H9 (cell line): Measurements from ENCODE around the gene SBK1. TPM values are rescaled to one million over a fixed set of nuclear protein-coding genes. Genes with fewer than 3 reads are reported as not detected.

ENCODE experiments used
- DNase-seq: peaks from one replicate; pipeline ENCODE4 v3.0.0-alpha.2; 2017
- H2AFZ ChIP-seq: one replicate; pipeline ENCODE4 v1.6.1; 2013; ENCODE audit warnings: mild to moderate bottlenecking, low read length, control low read depth, moderate library complexity
- H2AK5ac ChIP-seq: 2 replicates; pipeline ENCODE4 v1.6.1; 2013; ENCODE audit warnings: low read length, control low read depth, mixed read lengths; ENCODE audit not compliant: insufficient read length
- H2BK120ac ChIP-seq: one replicate; pipeline ENCODE4 v1.6.1; 2013; ENCODE audit warnings: low read depth, mild to moderate bottlenecking, low read length, control low read depth, inconsistent platforms; ENCODE audit not compliant: poor library complexity, severe bottlenecking
- H2BK12ac ChIP-seq: 2 replicates; pipeline ENCODE4 v1.6.1; 2013; ENCODE audit warnings: low read length, control low read depth, mixed read lengths, low read depth; ENCODE audit not compliant: insufficient read length
- H2BK15ac ChIP-seq: 2 replicates; pipeline ENCODE4 v1.6.1; 2013; ENCODE audit warnings: low read depth, low read length, control low read depth
- H2BK20ac ChIP-seq: one replicate; pipeline ENCODE4 v1.6.1; 2013; ENCODE audit warnings: low read depth, mild to moderate bottlenecking, low read length, control low read depth, inconsistent platforms; ENCODE audit not compliant: poor library complexity, severe bottlenecking
- H2BK5ac ChIP-seq: 2 replicates; pipeline ENCODE4 v1.6.1; 2013; ENCODE audit warnings: low read length, control low read depth, mixed read lengths; ENCODE audit not compliant: insufficient read length
- H3K14ac ChIP-seq: 2 replicates; pipeline ENCODE4 v1.6.1; 2013; ENCODE audit warnings: low read length, control low read depth; ENCODE audit not compliant: insufficient read depth
- H3K18ac ChIP-seq: 2 replicates; pipeline ENCODE4 v1.6.1; 2013; ENCODE audit warnings: low read depth, mild to moderate bottlenecking, mixed read lengths, low read length, control low read depth; ENCODE audit not compliant: insufficient read length
- H3K23ac ChIP-seq: 2 replicates; pipeline ENCODE4 v1.6.1; 2013; ENCODE audit warnings: low read length, control low read depth, mixed read lengths, low read depth; ENCODE audit not compliant: insufficient read length
- H3K23me2 ChIP-seq: 2 replicates; pipeline ENCODE4 v1.6.1; 2013; ENCODE audit warnings: low read depth, mild to moderate bottlenecking, mixed read lengths, low read length, control low read depth; ENCODE audit not compliant: insufficient read length, poor library complexity, severe bottlenecking
- H3K27ac ChIP-seq: 2 replicates; pipeline ENCODE4 v1.5.1; 2013; ENCODE audit warnings: low read length, control low read depth, mixed read lengths, low read depth; ENCODE audit not compliant: insufficient read length
- H3K27me3 ChIP-seq: 2 replicates; pipeline ENCODE4 v1.6.1; 2013; ENCODE audit warnings: low read length, control low read depth, inconsistent platforms; ENCODE audit not compliant: insufficient read depth
- H3K4ac ChIP-seq: 2 replicates; pipeline ENCODE4 v1.6.1; 2013; ENCODE audit warnings: low read depth, mild to moderate bottlenecking, control low read depth, inconsistent platforms, low read length, moderate library complexity
- H3K4me1 ChIP-seq: 2 replicates; pipeline ENCODE4 v1.6.1; 2013; ENCODE audit warnings: low read length, control low read depth, inconsistent platforms; ENCODE audit not compliant: insufficient read depth
- H3K4me2 ChIP-seq: 2 replicates; pipeline ENCODE4 v1.6.1; 2013; ENCODE audit warnings: low read length, control low read depth, mixed read lengths; ENCODE audit not compliant: insufficient read length, insufficient read depth
- H3K56ac ChIP-seq: 2 replicates; pipeline ENCODE4 v1.6.1; 2013; ENCODE audit warnings: low read depth, mild to moderate bottlenecking, mixed read lengths, low read length, control low read depth; ENCODE audit not compliant: insufficient read length
- H3K79me1 ChIP-seq: 2 replicates; pipeline ENCODE4 v1.6.1; 2013; ENCODE audit warnings: low read depth, mild to moderate bottlenecking, moderate library complexity, low read length, control low read depth, inconsistent platforms; ENCODE audit not compliant: insufficient read depth, poor library complexity, severe bottlenecking
- H3K79me2 ChIP-seq: 2 replicates; pipeline ENCODE4 v1.6.1; 2013; ENCODE audit warnings: low read length, control low read depth, inconsistent platforms; ENCODE audit not compliant: insufficient read depth
- H3K9ac ChIP-seq: 2 replicates; pipeline ENCODE4 v1.6.1; 2013; ENCODE audit warnings: low read length, control low read depth, mixed read lengths; ENCODE audit not compliant: insufficient read length; ENCODE audit errors: extremely low read depth
- H3K9me3 ChIP-seq: one replicate; pipeline ENCODE4 v1.6.1; 2013; ENCODE audit warnings: low read depth, low read length, inconsistent platforms; ENCODE audit not compliant: control insufficient read depth
- H3T11ph ChIP-seq: one replicate; pipeline ENCODE4 v1.6.1; 2013; ENCODE audit warnings: mild to moderate bottlenecking, low read length, control low read depth, inconsistent platforms
- H4K20me1 ChIP-seq: one replicate; pipeline ENCODE4 v1.6.1; 2013; ENCODE audit not compliant: control insufficient read depth, insufficient read length, insufficient read depth
- H4K5ac ChIP-seq: 2 replicates; pipeline ENCODE4 v1.6.1; 2013; ENCODE audit warnings: low read depth, mild to moderate bottlenecking, mixed read lengths, low read length, control low read depth; ENCODE audit not compliant: insufficient read length
- H4K8ac ChIP-seq: replicated peaks from 2 replicates; pipeline ENCODE4 v1.6.1; 2013; ENCODE audit warnings: low read length, control low read depth, mixed read lengths, low read depth; ENCODE audit not compliant: insufficient read length
- H4K91ac ChIP-seq: 2 replicates; pipeline ENCODE4 v1.6.1; 2013; ENCODE audit warnings: low read depth, mild to moderate bottlenecking, moderate library complexity, mixed read lengths, low read length, control low read depth; ENCODE audit not compliant: insufficient read length
- H3K27ac Mint-ChIP-seq, 3 experiments: 2 replicates in 2 of 3; 3 replicates in 1 of 3; pipeline ENCODE4 v1.8.0; 2020 to 2021; ENCODE audit warnings: mixed read lengths in 3 of 3, mild to moderate bottlenecking in 1 of 3, moderate library complexity in 1 of 3
- H3K27me3 Mint-ChIP-seq: 2 replicates; pipeline ENCODE4 v1.8.0; 2021; ENCODE audit warnings: low read depth, mild to moderate bottlenecking, moderate library complexity, mixed read lengths
- H3K36me3 Mint-ChIP-seq, 3 experiments: 2 replicates in 2 of 3; 3 replicates in 1 of 3; pipeline ENCODE4 v1.8.0; 2020 to 2021; ENCODE audit warnings: low read depth in 3 of 3, mixed read lengths in 3 of 3; ENCODE audit not compliant: insufficient read depth in 1 of 3
- H3K4me1 Mint-ChIP-seq, 2 experiments: 2 replicates each; pipeline ENCODE4 v1.8.0; 2020; ENCODE audit warnings: mixed read lengths in 2 of 2
- H3K4me3 Mint-ChIP-seq, 2 experiments: 2 replicates in 1 of 2; 3 replicates in 1 of 2; pipeline ENCODE4 v1.8.0; 2020 to 2021; ENCODE audit warnings: mild to moderate bottlenecking in 2 of 2, mixed read lengths in 2 of 2, moderate library complexity in 1 of 2
- H3K9me3 Mint-ChIP-seq, 2 experiments: 2 replicates in 1 of 2; 3 replicates in 1 of 2; pipeline ENCODE4 v1.8.0; 2020; ENCODE audit warnings: mild to moderate bottlenecking in 2 of 2, mixed read lengths in 2 of 2, moderate library complexity in 1 of 2
- WGBS: extraction: QIAGEN DNeasy Blood & Tissue Kit; methylation state at CpG from one replicate; pipeline ENCODE4 v1.1.7; 2013; ENCODE audit warnings: missing lambda C conversion rate, low lambda C conversion rate, mixed read lengths; ENCODE audit not compliant: insufficient read length; ENCODE audit errors: extremely low coverage; 5-methylcytosine and 5-hydroxymethylcytosine counted together
- total RNA-seq: library from RNA; stranded (reverse); gene quantifications from 2 replicates; pipeline ENCODE4 v1.2.1, GENCODE V29; 2021
- TF ChIP-seq, protein P1 (sequence below): fragments of 200-600 bp; sonication (generic); conservative IDR thresholded peaks from 3 replicates; pipeline ENCODE4 v1.8.0; 2021; ENCODE audit warnings: antibody characterized with exemption, mild to moderate bottlenecking

The SBK1 gene
- total RNA-seq, 1 experiment from 2014 or later = 65.5 TPM

DNA sequence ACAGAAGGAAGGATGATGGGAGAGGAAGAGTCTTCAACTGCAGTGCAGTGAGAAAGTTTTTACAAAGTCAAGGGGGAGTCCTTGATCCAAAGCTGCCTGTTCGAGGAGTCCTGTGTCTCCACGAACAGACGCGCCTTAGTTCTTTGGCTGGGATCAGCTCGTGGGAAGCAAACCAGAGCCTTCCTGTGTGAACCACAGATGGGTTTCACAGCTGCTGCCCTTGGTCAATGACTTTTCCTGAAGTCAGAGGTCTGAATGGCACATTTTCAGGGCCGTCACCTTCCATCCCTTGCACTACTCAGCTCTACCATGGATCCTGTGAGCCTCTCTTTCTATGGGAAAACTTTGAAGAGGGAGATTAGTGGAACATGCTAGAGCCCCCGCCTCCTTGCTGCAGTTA lies 4.2 kb upstream of the SBK1 start:
- Histone ChIP-seq H4K20me1 (no peaks in the 10 kb centered on the region), H2BK5ac (no peak overlapping the region), H2BK20ac (no peak overlapping the region), H3K79me1 (no peaks in the 10 kb centered on the region), H2BK12ac (no peak overlapping the region), H3K23me2 (peaks cover 6% of the 10 kb centered on the region), H3K56ac (no peak overlapping the region), H3K27ac (no peak overlapping the region), H3K9me3 (no peaks in the 10 kb centered on the region), H2AK5ac (no peak overlapping the region), H3K79me2 (no peaks in the 10 kb centered on the region), H4K91ac (no peak overlapping the region), H3K23ac (no peak overlapping the region), H3K14ac (no peak overlapping the region), H4K8ac (no peak overlapping the region), H3K27me3 (no peaks in the 10 kb centered on the region), H3K4me2 (no peak overlapping the region), H2AFZ (no peak overlapping the region), H2BK120ac (no peak overlapping the region), H3T11ph (no peak overlapping the region), H2BK15ac (no peak overlapping the region), H3K18ac (no peak overlapping the region), H3K4me1 (no peaks in the 10 kb centered on the region; the same call in 1 of the 2 replicates), H4K5ac (no peak overlapping the region), H3K4ac (no peak overlapping the region), H3K9ac (no peak overlapping the region)
- TF ChIP-seq, protein P1, sequence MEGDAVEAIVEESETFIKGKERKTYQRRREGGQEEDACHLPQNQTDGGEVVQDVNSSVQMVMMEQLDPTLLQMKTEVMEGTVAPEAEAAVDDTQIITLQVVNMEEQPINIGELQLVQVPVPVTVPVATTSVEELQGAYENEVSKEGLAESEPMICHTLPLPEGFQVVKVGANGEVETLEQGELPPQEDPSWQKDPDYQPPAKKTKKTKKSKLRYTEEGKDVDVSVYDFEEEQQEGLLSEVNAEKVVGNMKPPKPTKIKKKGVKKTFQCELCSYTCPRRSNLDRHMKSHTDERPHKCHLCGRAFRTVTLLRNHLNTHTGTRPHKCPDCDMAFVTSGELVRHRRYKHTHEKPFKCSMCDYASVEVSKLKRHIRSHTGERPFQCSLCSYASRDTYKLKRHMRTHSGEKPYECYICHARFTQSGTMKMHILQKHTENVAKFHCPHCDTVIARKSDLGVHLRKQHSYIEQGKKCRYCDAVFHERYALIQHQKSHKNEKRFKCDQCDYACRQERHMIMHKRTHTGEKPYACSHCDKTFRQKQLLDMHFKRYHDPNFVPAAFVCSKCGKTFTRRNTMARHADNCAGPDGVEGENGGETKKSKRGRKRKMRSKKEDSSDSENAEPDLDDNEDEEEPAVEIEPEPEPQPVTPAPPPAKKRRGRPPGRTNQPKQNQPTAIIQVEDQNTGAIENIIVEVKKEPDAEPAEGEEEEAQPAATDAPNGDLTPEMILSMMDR = no peak
- WGBS = no CpG with 5 or more reads among the region's 7 CpGs
- no peaks in the 10 kb centered on the region; the same call in none of the 2 replicates for H3K27me3 Mint-ChIP-seq
- peaks cover 23 to 24% of the 10 kb centered on the region in 2 experiments for H3K4me1 Mint-ChIP-seq
- no peak for DNase-seq
- no peaks in the 10 kb centered on the region for H3K9me3 Mint-ChIP-seq
- 0 out of 7 replicates have a peak overlapping the region, but pooled peaks of 1 of the 3 experiments have one; percentile 4 for H3K27ac Mint-ChIP-seq
- H3K4me3 Mint-ChIP-seq = no peak overlapping the region
- H3K36me3 Mint-ChIP-seq = peaks cover 14 to 25% (median 17%) of the 10 kb centered on the region in 3 experiments
